ENCODE measurements around the gene RAD51B. TPM values are rescaled to one million over a fixed set of nuclear protein-coding genes. Genes with fewer than 3 reads are reported as not detected.
A peak's percentile ranks its signal among the peaks of the same experiment; 100 is the strongest.

The RAD51B gene
- total RNA-seq, 1 experiment from 2014 or later: 14.2 TPM

DNA sequence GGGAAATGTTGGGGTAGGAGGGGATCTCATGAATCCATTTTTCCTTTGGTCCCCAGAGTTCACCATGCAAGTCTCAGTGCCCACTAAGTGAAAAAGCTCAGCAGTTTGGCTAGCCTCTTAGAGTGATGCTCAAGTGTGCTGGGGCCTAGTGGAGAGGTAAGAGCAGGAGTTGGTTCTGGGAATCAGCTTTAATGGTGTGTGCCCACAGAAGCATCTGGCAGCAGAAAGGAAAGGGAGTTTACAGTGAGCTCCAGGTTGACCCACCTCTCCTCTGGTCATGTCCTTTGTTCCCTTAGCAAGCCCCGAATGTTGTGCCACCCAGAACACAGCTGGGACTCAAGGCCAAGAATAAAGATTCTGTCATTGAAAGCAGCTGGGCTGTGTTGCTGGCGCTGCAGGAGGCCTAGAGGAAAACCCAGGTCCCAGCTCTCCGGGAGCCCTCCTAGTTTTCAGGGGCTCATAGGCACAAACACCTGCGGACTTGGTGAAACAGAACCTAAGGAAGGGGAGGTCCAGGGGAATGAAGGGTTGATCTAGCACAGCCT, 652.5 kb downstream of the RAD51B start:
- H3K27me3 Mint-ChIP-seq (ENCODE audit: low read depth): no peaks in the 10 kb centered on the region
- peak overlapping the region; percentile 94 for H3K27ac Mint-ChIP-seq
- ATAC-seq (peak; percentile 6; the same call in 1 of the 2 replicates), DNase-seq (ENCODE audit: low spot score) (no peak)
- no peaks in the 10 kb centered on the region; the same call in 1 of the 2 replicates for H3K36me3 Mint-ChIP-seq
- POLR2A ChIA-PET: interaction anchor here (0.9 to 1.2 kb wide), 3 partner anchors 32 to 321 kb away, joined by 4 to 5 read pairs (median 4); partner anchors contain the start of gene ZFP36L1
- CTCF ChIA-PET: interaction anchor here (0.6 to 2.9 kb wide), 13 partner anchors 10 to 538 kb away, joined by 3 to 11 read pairs (median 4); no protein-coding TSS in a partner anchor
- no peak overlapping the region; the same call in 1 of the 2 replicates for H3K4me3 Mint-ChIP-seq
- H3K4me1 Mint-ChIP-seq: peaks cover 80% of the 10 kb centered on the region
- TF ChIP-seq TEAD1 (CRISPR knock-in tag; IDR thresholded peaks at IDR 0.05) (0 out of 2 replicates have a peak, but pooled peaks have one; percentile 9), ZNF232 (CRISPR knock-in tag; IDR thresholded peaks at IDR 0.05) (no peak), ZNF423 (CRISPR knock-in tag; IDR thresholded peaks at IDR 0.05) (peak; percentile 46; the same call in 1 of the 2 replicates)
- TF ChIP-seq, protein P1, sequence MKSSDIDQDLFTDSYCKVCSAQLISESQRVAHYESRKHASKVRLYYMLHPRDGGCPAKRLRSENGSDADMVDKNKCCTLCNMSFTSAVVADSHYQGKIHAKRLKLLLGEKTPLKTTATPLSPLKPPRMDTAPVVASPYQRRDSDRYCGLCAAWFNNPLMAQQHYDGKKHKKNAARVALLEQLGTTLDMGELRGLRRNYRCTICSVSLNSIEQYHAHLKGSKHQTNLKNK (CRISPR knock-in tag; IDR thresholded peaks at IDR 0.05): no peak
- TF ChIP-seq, protein P2, sequence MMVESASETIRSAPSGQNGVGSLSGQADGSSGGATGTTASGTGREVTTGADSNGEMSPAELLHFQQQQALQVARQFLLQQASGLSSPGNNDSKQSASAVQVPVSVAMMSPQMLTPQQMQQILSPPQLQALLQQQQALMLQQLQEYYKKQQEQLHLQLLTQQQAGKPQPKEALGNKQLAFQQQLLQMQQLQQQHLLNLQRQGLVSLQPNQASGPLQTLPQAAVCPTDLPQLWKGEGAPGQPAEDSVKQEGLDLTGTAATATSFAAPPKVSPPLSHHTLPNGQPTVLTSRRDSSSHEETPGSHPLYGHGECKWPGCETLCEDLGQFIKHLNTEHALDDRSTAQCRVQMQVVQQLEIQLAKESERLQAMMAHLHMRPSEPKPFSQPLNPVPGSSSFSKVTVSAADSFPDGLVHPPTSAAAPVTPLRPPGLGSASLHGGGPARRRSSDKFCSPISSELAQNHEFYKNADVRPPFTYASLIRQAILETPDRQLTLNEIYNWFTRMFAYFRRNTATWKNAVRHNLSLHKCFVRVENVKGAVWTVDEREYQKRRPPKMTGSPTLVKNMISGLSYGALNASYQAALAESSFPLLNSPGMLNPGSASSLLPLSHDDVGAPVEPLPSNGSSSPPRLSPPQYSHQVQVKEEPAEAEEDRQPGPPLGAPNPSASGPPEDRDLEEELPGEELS (CRISPR knock-in tag; IDR thresholded peaks at IDR 0.05): no peak
- no peaks in the 10 kb centered on the region for H3K9me3 Mint-ChIP-seq

DNA sequence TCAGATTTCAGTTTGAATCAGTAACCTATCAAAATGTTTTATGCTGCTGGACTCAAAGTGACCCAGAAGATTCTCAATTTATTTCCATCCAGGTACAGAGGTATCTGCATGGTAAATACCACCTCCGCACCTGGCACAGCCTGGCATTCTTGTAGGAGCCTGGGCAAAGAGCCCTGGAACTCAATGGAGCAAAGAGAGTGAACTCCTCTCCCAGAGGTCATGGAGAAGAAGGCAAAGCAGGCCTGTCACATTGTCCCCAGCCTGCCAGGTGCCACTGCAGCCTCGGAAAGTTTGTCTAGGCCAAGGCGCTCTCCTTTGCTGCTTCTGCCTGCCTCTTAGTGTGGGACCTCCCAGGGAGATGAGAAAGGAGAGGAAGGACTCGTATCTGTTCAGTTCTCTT, 653.5 kb downstream of the RAD51B start:
- Mint-ChIP-seq H3K27ac (peak overlapping the region; percentile 94), H3K9me3 (no peaks in the 10 kb centered on the region), H3K27me3 (ENCODE audit: low read depth) (no peaks in the 10 kb centered on the region), H3K4me1 (peaks cover 89% of the 10 kb centered on the region), H3K4me3 (no peak overlapping the region), H3K36me3 (no peaks in the 10 kb centered on the region; the same call in 1 of the 2 replicates)
- no peak for DNase-seq (ENCODE audit: low spot score)
- ChIA-PET CTCF (interaction anchor here (2.6 to 2.9 kb wide), 2 partner anchors 12 to 18 kb away, joined by 10 to 11 read pairs; no protein-coding TSS in a partner anchor), POLR2A (interaction anchor here (1.1 kb wide), 1 partner anchor 320 kb away, joined by 4 read pairs; the partner anchor contains the start of gene ZFP36L1)
- TF ChIP-seq ZBTB21 (CRISPR knock-in tag; IDR thresholded peaks at IDR 0.05; ENCODE audit: borderline replicate concordance): no peak
- no peak for TF ChIP-seq ZNF219 (CRISPR knock-in tag; IDR thresholded peaks at IDR 0.05; ENCODE audit: borderline replicate concordance)
- no peak for ATAC-seq

DNA sequence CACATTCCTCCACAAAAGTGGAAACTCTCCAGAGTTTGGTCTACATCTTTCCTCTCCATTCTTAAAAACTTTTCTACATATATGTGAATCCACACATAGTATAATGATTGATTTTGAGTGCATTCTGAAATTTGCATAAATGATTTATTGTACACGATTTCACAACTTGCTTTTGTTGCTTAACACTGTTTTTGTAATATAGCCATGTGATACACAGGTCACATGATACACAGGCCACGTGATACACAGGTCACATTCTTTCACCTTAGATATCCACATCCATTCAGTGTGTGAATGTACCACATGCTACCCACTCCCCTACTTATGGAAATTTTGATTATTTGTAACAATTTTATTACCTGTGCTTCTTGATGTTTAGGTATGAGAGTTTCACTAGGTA, 654.2 kb downstream of the RAD51B start:
- Mint-ChIP-seq H3K27ac (peak overlapping the region; percentile 27; the same call in 1 of the 2 replicates), H3K4me1 (peaks cover 94% of the 10 kb centered on the region), H3K4me3 (no peak overlapping the region), H3K9me3 (no peaks in the 10 kb centered on the region), H3K27me3 (ENCODE audit: low read depth) (no peaks in the 10 kb centered on the region), H3K36me3 (no peaks in the 10 kb centered on the region; the same call in 1 of the 2 replicates)
- ChIA-PET POLR2A (interaction anchor here (0.5 kb wide), 1 partner anchor 489 kb away, joined by 3 read pairs; no protein-coding TSS in a partner anchor), CTCF (no interaction called here)
- no peak for ATAC-seq
- TF ChIP-seq FOXK1 (CRISPR knock-in tag; IDR thresholded peaks at IDR 0.05) (0 out of 2 replicates have a peak, but pooled peaks have one; percentile 43), MXD4 (CRISPR knock-in tag; IDR thresholded peaks at IDR 0.05; ENCODE audit: borderline replicate concordance) (no peak), RORB (CRISPR knock-in tag; IDR thresholded peaks at IDR 0.05) (no peak), RELA (CRISPR knock-in tag; IDR thresholded peaks at IDR 0.05; ENCODE audit: borderline replicate concordance) (no peak)
- TF ChIP-seq, protein P3, sequence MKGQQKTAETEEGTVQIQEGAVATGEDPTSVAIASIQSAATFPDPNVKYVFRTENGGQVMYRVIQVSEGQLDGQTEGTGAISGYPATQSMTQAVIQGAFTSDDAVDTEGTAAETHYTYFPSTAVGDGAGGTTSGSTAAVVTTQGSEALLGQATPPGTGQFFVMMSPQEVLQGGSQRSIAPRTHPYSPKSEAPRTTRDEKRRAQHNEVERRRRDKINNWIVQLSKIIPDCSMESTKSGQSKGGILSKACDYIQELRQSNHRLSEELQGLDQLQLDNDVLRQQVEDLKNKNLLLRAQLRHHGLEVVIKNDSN (CRISPR knock-in tag; IDR thresholded peaks at IDR 0.05): peak; percentile 85
- TF ChIP-seq, protein P4, sequence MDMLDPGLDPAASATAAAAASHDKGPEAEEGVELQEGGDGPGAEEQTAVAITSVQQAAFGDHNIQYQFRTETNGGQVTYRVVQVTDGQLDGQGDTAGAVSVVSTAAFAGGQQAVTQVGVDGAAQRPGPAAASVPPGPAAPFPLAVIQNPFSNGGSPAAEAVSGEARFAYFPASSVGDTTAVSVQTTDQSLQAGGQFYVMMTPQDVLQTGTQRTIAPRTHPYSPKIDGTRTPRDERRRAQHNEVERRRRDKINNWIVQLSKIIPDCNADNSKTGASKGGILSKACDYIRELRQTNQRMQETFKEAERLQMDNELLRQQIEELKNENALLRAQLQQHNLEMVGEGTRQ (CRISPR knock-in tag; IDR thresholded peaks at IDR 0.05): peak; percentile 89
- DNase-seq (ENCODE audit: low spot score): no peak

DNA sequence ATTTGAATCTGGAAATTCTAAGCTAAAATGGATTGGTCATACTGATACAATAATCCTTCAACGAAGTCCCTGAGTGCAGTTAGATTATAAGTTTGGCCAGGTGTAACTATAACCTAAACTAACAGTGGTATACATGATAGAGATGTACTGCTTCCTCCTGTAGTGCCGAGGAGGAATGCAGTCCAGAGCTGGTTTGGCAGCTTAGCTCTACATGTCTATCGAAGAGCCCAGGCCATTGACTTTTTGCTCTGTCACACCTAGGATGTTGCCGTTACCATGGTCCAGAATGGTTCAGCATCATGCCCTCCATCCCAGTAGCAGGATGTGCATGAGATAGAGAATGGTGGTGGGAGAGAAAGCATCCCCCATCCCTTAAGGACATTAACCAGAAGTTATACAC, 655.2 kb downstream of the RAD51B start:
- ATAC-seq (no peak), DNase-seq (ENCODE audit: low spot score) (no peak)
- Mint-ChIP-seq H3K36me3 (no peaks in the 10 kb centered on the region; the same call in 1 of the 2 replicates), H3K9me3 (no peaks in the 10 kb centered on the region), H3K4me3 (no peak overlapping the region), H3K27ac (no peak overlapping the region), H3K27me3 (ENCODE audit: low read depth) (no peaks in the 10 kb centered on the region), H3K4me1 (peaks cover 90% of the 10 kb centered on the region)
- TF ChIP-seq EMX1 (CRISPR knock-in tag; IDR thresholded peaks at IDR 0.05): no peak
- ChIA-PET CTCF (no interaction called here), POLR2A (no interaction called here)
